ENCODE measurements around the gene MAMLD1.

GRCh38 chrX:150361777-150362351 is 1.3 kb upstream of the MAMLD1 start:
- TF ChIP-seq CTCF (IDR thresholded peaks at IDR 0.05; ENCODE audit: control extremely low read depth in 1 of 3, insufficient read depth in 1 of 3, low read depth in 1 of 3, low read length in 3 of 3) = no peak
- no peak for TF ChIP-seq TEAD4 (IDR thresholded peaks at IDR 0.05; ENCODE audit: low read depth, low read length)
- TF ChIP-seq SIN3A (conservative IDR thresholded peaks at IDR 0.05 in 1 of 2, IDR thresholded peaks at IDR 0.05 in 1 of 2; ENCODE audit: low read depth in 1 of 2, low read length in 2 of 2) = no peak
- TF ChIP-seq POLR2A (IDR thresholded peaks at IDR 0.05; ENCODE audit: control extremely low read depth in 1 of 2, low read depth in 2 of 2, low read length in 2 of 2) = no peak
- no peak for TF ChIP-seq ZNF274 (IDR thresholded peaks at IDR 0.05; ENCODE audit: borderline replicate concordance, extremely low read depth, low read length)
- no peak for TF ChIP-seq USF2 (IDR thresholded peaks at IDR 0.05; ENCODE audit: low read length)
- TF ChIP-seq GABPA (IDR thresholded peaks at IDR 0.05; ENCODE audit: borderline replicate concordance, insufficient read depth, low read length) = no peak
- TF ChIP-seq SP1 (IDR thresholded peaks at IDR 0.05; ENCODE audit: low read depth, low read length) = no peak
- peak; percentile 51 for TF ChIP-seq EZH2 (IDR thresholded peaks at IDR 0.05; ENCODE audit: low read depth, low read length, severe bottlenecking)
- no peak for TF ChIP-seq CREB1 (IDR thresholded peaks at IDR 0.05)
- no peak for TF ChIP-seq KDM1A (IDR thresholded peaks at IDR 0.05; ENCODE audit: borderline replicate concordance, low read length)
- no peak for TF ChIP-seq POLR2AphosphoS5 (IDR thresholded peaks at IDR 0.05; ENCODE audit: low read depth, low read length)
- no peak for TF ChIP-seq RBBP5 (IDR thresholded peaks at IDR 0.05; ENCODE audit: borderline replicate concordance, low read depth, low read length)
- no peak for TF ChIP-seq EP300 (IDR thresholded peaks at IDR 0.05; ENCODE audit: borderline replicate concordance in 1 of 2, low read depth in 2 of 2, low read length in 2 of 2)
